H1 (cell line): Measurements from ENCODE around the gene CEP57L1. TPM values are rescaled to one million over a fixed set of nuclear protein-coding genes. Genes with fewer than 3 reads are reported as not detected.
"Not testable (repeated sequence)": the region's sequence is repeated elsewhere in the genome, so short reads cannot be mapped to it uniquely, and the experiment has no call there.

Experiments
- CTCF ChIA-PET: fragments of 300-600 bp; sonication (Branson Sonifier 250); formaldehyde crosslinking; loops from one replicate; lab custom pipeline; 2021; ENCODE audit not compliant: partially characterized antibody; lab: Charles Lee
- POLR2A ChIA-PET: fragments of 300-600 bp; sonication (Branson Sonifier 250); formaldehyde crosslinking; loops from one replicate; lab custom pipeline; 2021; ENCODE audit warnings: inconsistent platforms; ENCODE audit not compliant: partially characterized antibody; lab: Charles Lee
- DNase-seq, 2 experiments: peaks; one replicate each; pipeline versions ENCODE4 v3.0.0 to v3.0.0-alpha.2; 2010 to 2022; ENCODE audit warnings: low spot score in 2 of 2, low read depth in 1 of 2, mixed read lengths in 1 of 2
- FAIRE-seq: peaks from 2 replicates; lab custom pipeline; 2011; peaks lifted over from hg19 to GRCh38; lab: Jason Lieb, UNC
- H2AFZ ChIP-seq: 2 replicates; pipeline ENCODE4 v1.8.1; 2012; ENCODE audit warnings: low read length, inconsistent platforms
- H2AK5ac ChIP-seq: 2 replicates; pipeline ENCODE4 v1.6.1; 2013; ENCODE audit warnings: low read depth, low read length
- H2BK120ac ChIP-seq: replicated peaks from 2 replicates; pipeline ENCODE3; 2013; ENCODE audit warnings: low read depth, low read length, inconsistent platforms
- H2BK12ac ChIP-seq: 2 replicates; pipeline ENCODE4 v1.6.1; 2013; ENCODE audit warnings: low read depth, low read length
- H2BK15ac ChIP-seq: 2 replicates; pipeline ENCODE4 v1.6.1; 2013; ENCODE audit warnings: low read length
- H2BK20ac ChIP-seq: 2 replicates; pipeline ENCODE4 v1.6.1; 2013; ENCODE audit warnings: low read length
- H2BK5ac ChIP-seq: 2 replicates; pipeline ENCODE4 v1.6.1; 2013; ENCODE audit warnings: low read depth, low read length
- H3K14ac ChIP-seq: 2 replicates; pipeline ENCODE4 v1.6.1; 2013; ENCODE audit warnings: inconsistent platforms; ENCODE audit not compliant: insufficient read length
- H3K18ac ChIP-seq: 2 replicates; pipeline ENCODE4 v1.6.1; 2013; ENCODE audit warnings: low read length; ENCODE audit errors: extremely low read depth
- H3K23ac ChIP-seq: 2 replicates; pipeline ENCODE4 v1.6.1; 2013; ENCODE audit warnings: inconsistent platforms; ENCODE audit not compliant: insufficient read length
- H3K23me2 ChIP-seq: 2 replicates; pipeline ENCODE4 v1.6.1; 2013; ENCODE audit warnings: low read depth, low read length
- H3K27ac ChIP-seq: 2 replicates; pipeline ENCODE4 v1.6.1; 2011; ENCODE audit warnings: low read depth, low read length, inconsistent platforms
- H3K27me3 ChIP-seq, 4 experiments: replicated peaks in 1 of 4; 1 replicate in 1 of 4; 2 replicates in 3 of 4; pipeline versions ENCODE4 v1.6.1 to v1.8.1; 2011 to 2013; ENCODE audit warnings: low read length in 3 of 4, mild to moderate bottlenecking in 3 of 4, inconsistent platforms in 2 of 4, mixed read lengths in 2 of 4, moderate library complexity in 1 of 4; ENCODE audit not compliant: control insufficient read depth in 3 of 4, insufficient read depth in 3 of 4; ENCODE audit errors: extremely low read depth in 1 of 4
- H3K36me3 ChIP-seq, 4 experiments: 2 replicates each; pipeline versions ENCODE4 v1.6.1 to v1.8.1; 2011 to 2013; ENCODE audit warnings: mild to moderate bottlenecking in 4 of 4, low read length in 3 of 4, moderate library complexity in 2 of 4, control low read depth in 1 of 4, inconsistent platforms in 1 of 4; ENCODE audit not compliant: insufficient read depth in 4 of 4, control insufficient read depth in 2 of 4
- H3K4ac ChIP-seq: replicated peaks from 2 replicates; pipeline ENCODE3; 2013; ENCODE audit warnings: low read length, low read depth, mixed read lengths, inconsistent platforms; ENCODE audit not compliant: insufficient read length
- H3K4me1 ChIP-seq, 4 experiments: replicated peaks in 1 of 4; 1 replicate in 1 of 4; 2 replicates in 3 of 4; pipeline versions ENCODE4 v1.6.1 to v1.8.1; 2011 to 2013; ENCODE audit warnings: low read length in 3 of 4, inconsistent platforms in 2 of 4, mixed read lengths in 1 of 4; ENCODE audit not compliant: insufficient read depth in 4 of 4, control insufficient read depth in 3 of 4
- H3K4me2 ChIP-seq, 2 experiments: 2 replicates each; pipeline versions ENCODE4 v1.6.1 to v1.8.1; 2011 to 2013; ENCODE audit warnings: low read depth in 2 of 2, low read length in 2 of 2, control low read depth in 1 of 2, inconsistent platforms in 1 of 2, mild to moderate bottlenecking in 1 of 2; ENCODE audit not compliant: insufficient read depth in 1 of 2
- H3K4me3 ChIP-seq, 4 experiments: fragments of 200-600, 300-600 bp in 1 of 4; sonication (generic), shearing (Covaris generic), sonication (Bioruptor Twin) in 1 of 4; 2 replicates each; pipeline versions ENCODE4 v1.5.1 to v1.8.1; 2011 to 2016; ENCODE audit warnings: low read length in 4 of 4, low read depth in 3 of 4, control low read depth in 2 of 4, inconsistent platforms in 2 of 4, mild to moderate bottlenecking in 2 of 4, mixed read lengths in 1 of 4, moderate library complexity in 1 of 4; ENCODE audit not compliant: insufficient read depth in 2 of 4; ENCODE audit errors: extremely low read depth in 1 of 4
- H3K56ac ChIP-seq: replicated peaks from 2 replicates; pipeline ENCODE3; 2013; ENCODE audit warnings: low read depth, mild to moderate bottlenecking, mixed read lengths, low read length, inconsistent platforms; ENCODE audit not compliant: insufficient read length
- H3K79me1 ChIP-seq: 2 replicates; pipeline ENCODE4 v1.6.1; 2013; ENCODE audit warnings: low read depth, low read length, control low read depth
- H3K79me2 ChIP-seq, 2 experiments: 2 replicates each; pipeline versions ENCODE4 v1.6.1 to v1.8.1; 2012 to 2013; ENCODE audit warnings: low read length in 2 of 2, mild to moderate bottlenecking in 2 of 2, inconsistent platforms in 1 of 2; ENCODE audit not compliant: insufficient read depth in 2 of 2, control insufficient read depth in 1 of 2
- H3K9ac ChIP-seq, 4 experiments: replicated peaks in 1 of 4; 1 replicate in 1 of 4; 2 replicates in 3 of 4; pipeline versions ENCODE4 v1.6.1 to v1.8.1; 2011 to 2013; ENCODE audit warnings: low read depth in 3 of 4, low read length in 3 of 4, control low read depth in 2 of 4, mild to moderate bottlenecking in 2 of 4, moderate library complexity in 2 of 4, inconsistent platforms in 1 of 4; ENCODE audit errors: extremely low read depth in 1 of 4
- H3K9me3 ChIP-seq, 2 experiments: 2 replicates each; pipeline versions ENCODE4 v1.6.1 to v1.8.1; 2012 to 2013; ENCODE audit warnings: mild to moderate bottlenecking in 2 of 2, moderate library complexity in 2 of 2, control low read depth in 1 of 2, inconsistent platforms in 1 of 2, low read depth in 1 of 2, low read length in 1 of 2, mixed read lengths in 1 of 2; ENCODE audit not compliant: insufficient read depth in 2 of 2
- H4K20me1 ChIP-seq, 2 experiments: replicated peaks in 1 of 2; 2 replicates each; pipeline versions ENCODE3 to v1.8.1; 2011 to 2013; ENCODE audit warnings: inconsistent platforms in 2 of 2, low read length in 2 of 2, mild to moderate bottlenecking in 1 of 2; ENCODE audit not compliant: insufficient read depth in 2 of 2, control insufficient read depth in 1 of 2
- H4K5ac ChIP-seq: 2 replicates; pipeline ENCODE4 v1.6.1; 2013; ENCODE audit warnings: low read length, low read depth, mixed read lengths, inconsistent platforms; ENCODE audit not compliant: insufficient read length
- H4K8ac ChIP-seq: 2 replicates; pipeline ENCODE4 v1.8.0; 2013; ENCODE audit warnings: mild to moderate bottlenecking, moderate library complexity, low read length, inconsistent platforms; ENCODE audit not compliant: insufficient read depth; ENCODE audit errors: extremely low read depth
- H4K91ac ChIP-seq: replicated peaks from 2 replicates; pipeline ENCODE3; 2013; ENCODE audit warnings: low read length, mixed read lengths, inconsistent platforms; ENCODE audit not compliant: insufficient read length
- polyA plus RNA-seq, 7 experiments: library from polyadenylated mRNA; depleted of rRNA in 3 of 7; stranded (reverse) in 5 of 7; unstranded in 2 of 7; fragments of >200 nt in 5 of 7; fragments of 200-250 nt in 2 of 7; gene quantifications; 1 replicate in 5 of 7; 2 replicates in 1 of 7; 4 replicates in 1 of 7; pipeline versions ENCODE4 v1.2.1 to v1.2.3, GENCODE V29; 2011 to 2013; ENCODE audit warnings: missing spikeins in 2 of 7, mixed read lengths in 2 of 7
- total RNA-seq: library from RNA; stranded (reverse); fragmentation: NEBNext Ultra II Directional; extraction: Animal tissue kit (Norgen Biotek cat#: 25700); gene quantifications from 2 replicates; pipeline ENCODE4 v1.2.1, GENCODE V29; 2021

The CEP57L1 gene
- total and polyA plus RNA-seq, 2 of the 8 experiments (the other 6 are each of a cell fraction or from before 2014, with no cell fraction given) = 3.6 to 11.5 TPM

GRCh38 chr6:109191368-109191767, 96.1 kb downstream of the CEP57L1 start:
- H3K56ac ChIP-seq, H3K4me2 ChIP-seq, H4K5ac ChIP-seq, DNase-seq, H3K36me3 ChIP-seq, POLR2A ChIA-PET, H3K23me2 ChIP-seq, H2AK5ac ChIP-seq, H3K4me3 ChIP-seq, H3K4ac ChIP-seq, H3K9ac ChIP-seq, FAIRE-seq, H3K14ac ChIP-seq, H3K79me2 ChIP-seq, H2BK12ac ChIP-seq, H4K8ac ChIP-seq, H3K4me1 ChIP-seq, H3K79me1 ChIP-seq, H2BK120ac ChIP-seq, H3K18ac ChIP-seq, H2BK20ac ChIP-seq, H3K23ac ChIP-seq, H3K27ac ChIP-seq, H4K91ac ChIP-seq, H2AFZ ChIP-seq, H2BK5ac ChIP-seq, H2BK15ac ChIP-seq, H4K20me1 ChIP-seq, H3K27me3 ChIP-seq: not testable (repeated sequence)
- H3K9me3 ChIP-seq = peaks cover 8 to 10% of the 10 kb centered on the region in 2 experiments; a peak in 3 of 4 replicates
- CTCF ChIA-PET = interaction anchor here (0.7 kb wide), 1 partner anchor 246 kb away, joined by 3 read pairs; no protein-coding TSS in a partner anchor
